OCI-LY7 (cell line): ENCODE results near the gene SPOCK1. TPM values are rescaled to one million over a fixed set of nuclear protein-coding genes. Genes with fewer than 3 reads are reported as not detected.
"Not testable (repeated sequence)": the region's sequence is repeated elsewhere in the genome, so short reads cannot be mapped to it uniquely, and the experiment has no call there.

Experiments
- BruUV-seq: library from RNA; stranded (reverse); fragments of 400-500 nt; replicated peaks from 2 replicates; lab custom pipeline; 2021; lab: Mats Ljungman, UMichigan
- CTCF ChIA-PET: fragments of 300-600 bp; sonication (Branson Sonifier 250); formaldehyde crosslinking; loops from one replicate; lab custom pipeline; 2022; ENCODE audit warnings: antibody characterized with exemption; ENCODE audit not compliant: unreplicated experiment; lab: Charles Lee
- POLR2A ChIA-PET: fragments of 300-600 bp; sonication (Branson Sonifier 250); formaldehyde crosslinking; loops from one replicate; lab custom pipeline; 2022; ENCODE audit warnings: antibody characterized with exemption; lab: Charles Lee
- DNase-seq: peaks from one replicate; pipeline ENCODE4 v3.0.0-alpha.2; 2015; ENCODE audit warnings: low spot score
- H2AFZ ChIP-seq: fragments of 200-600 bp; sonication (generic), shearing (Covaris generic); 2 replicates; pipeline ENCODE4 v1.6.1; 2014; ENCODE audit warnings: mild to moderate bottlenecking, antibody characterized with exemption, low read length, moderate library complexity
- H3K27ac ChIP-seq: fragments of 200-600 bp; sonication (generic); 2 replicates; pipeline ENCODE4 v1.5.1; 2014; ENCODE audit warnings: mixed run types, low read depth, mild to moderate bottlenecking, moderate library complexity, low read length, inconsistent platforms; ENCODE audit not compliant: poor library complexity, severe bottlenecking
- H3K36me3 ChIP-seq: fragments of 200-600 bp; sonication (generic); 2 replicates; pipeline ENCODE4 v1.6.1; 2014; ENCODE audit warnings: mild to moderate bottlenecking, antibody characterized with exemption, low read length, moderate library complexity, mixed read lengths; ENCODE audit not compliant: insufficient read depth
- H3K4me1 ChIP-seq: fragments of 200-600 bp; sonication (generic); 2 replicates; pipeline ENCODE4 v1.5.1; 2014; ENCODE audit warnings: mild to moderate bottlenecking, low read length; ENCODE audit not compliant: insufficient read depth, poor library complexity, severe bottlenecking
- H3K4me2 ChIP-seq: fragments of 200-600 bp; sonication (generic); 2 replicates; pipeline ENCODE4 v1.6.1; 2014; ENCODE audit warnings: mild to moderate bottlenecking, low read length
- H3K4me3 ChIP-seq: fragments of 200-600 bp; sonication (generic); 2 replicates; pipeline ENCODE4 v1.5.1; 2014; ENCODE audit warnings: mild to moderate bottlenecking, low read depth, low read length; ENCODE audit not compliant: poor library complexity, severe bottlenecking
- H3K79me2 ChIP-seq: fragments of 200-600 bp; sonication (generic); 2 replicates; pipeline ENCODE4 v1.6.1; 2016; ENCODE audit warnings: low read depth, mild to moderate bottlenecking, low read length, moderate library complexity, mixed read lengths; ENCODE audit not compliant: insufficient read depth
- H3K9me2 ChIP-seq: fragments of 200-600 bp; sonication (generic); 2 replicates; pipeline ENCODE4 v1.6.1; 2016; ENCODE audit warnings: mild to moderate bottlenecking, low read length, mixed read lengths; ENCODE audit not compliant: insufficient read depth
- H3K9me3 ChIP-seq: fragments of 200-600 bp; sonication (generic); 2 replicates; pipeline ENCODE4 v1.6.1; 2014; ENCODE audit warnings: mild to moderate bottlenecking, mixed run types, low read length, mixed read lengths
- H4K20me1 ChIP-seq: fragments of 200-600 bp; sonication (generic); 2 replicates; pipeline ENCODE4 v1.6.1; 2014; ENCODE audit warnings: mild to moderate bottlenecking, antibody characterized with exemption, low read length, moderate library complexity, mixed read lengths; ENCODE audit not compliant: insufficient read depth
- CTCF ChIP-seq: fragments of 200-600 bp; sonication (generic); conservative IDR thresholded peaks from 2 replicates; pipeline ENCODE4 v1.5.1; 2014; ENCODE audit warnings: mild to moderate bottlenecking, antibody characterized with exemption, low read length, moderate library complexity, mixed read lengths
- EZH2phosphoT487 ChIP-seq: fragments of 200-600 bp; sonication (generic); IDR thresholded peaks from 2 replicates; pipeline ENCODE4 v1.6.1; 2018; ENCODE audit warnings: low read depth, borderline replicate concordance, mild to moderate bottlenecking, mixed run types, antibody characterized with exemption, low read length, moderate library complexity, mixed read lengths
- intact Hi-C: fragments of 100-400 bp; cut with micrococcal nuclease; formaldehyde crosslinking; loops from one replicate; pipeline ENCODE4 v1.10.0; 2022; ENCODE audit not compliant: unreplicated experiment
- total RNA-seq, 2 experiments: library from RNA; depleted of rRNA in 1 of 2; stranded (reverse); fragments of >200 nt in 1 of 2; shearing (Covaris generic) in 1 of 2; gene quantifications; 2 replicates each; pipeline ENCODE4 v1.2.3, GENCODE V29; 2014 to 2022

The SPOCK1 gene
- total RNA-seq, 2 experiments from 2014 or later: 0.29 to 1.5 TPM

GRCh38 chr5:137260820-137261695 is 238.1 kb downstream of the SPOCK1 start:
- Histone ChIP-seq H3K9me2 (no peaks in the 10 kb centered on the region), H3K27ac (no peak overlapping the region), H3K4me3 (no peak overlapping the region), H3K9me3 (no peaks in the 10 kb centered on the region), H4K20me1 (no peaks in the 10 kb centered on the region), H3K4me2 (no peak overlapping the region), H2AFZ (no peak overlapping the region), H3K4me1 (no peaks in the 10 kb centered on the region), H3K79me2 (no peaks in the 10 kb centered on the region), H3K36me3 (no peaks in the 10 kb centered on the region)
- CTCF ChIA-PET: no interaction called here
- no peak for DNase-seq
- no peak for TF ChIP-seq EZH2phosphoT487
- no peak for TF ChIP-seq CTCF
- POLR2A ChIA-PET: interaction anchor here (0.6 kb wide), 1 partner anchor 422 kb away, joined by 3 read pairs; no protein-coding TSS in a partner anchor
- intact Hi-C loops: no loop called here
- no TSS peak for BruUV-seq

- H3K36me3 ChIP-seq, H3K9me2 ChIP-seq, BruUV-seq, DNase-seq, intact Hi-C loops, H3K9me3 ChIP-seq, H3K4me1 ChIP-seq, H3K4me2 ChIP-seq, H4K20me1 ChIP-seq, POLR2A ChIA-PET, H3K4me3 ChIP-seq, H2AFZ ChIP-seq, H3K79me2 ChIP-seq, H3K27ac ChIP-seq, CTCF ChIA-PET: not testable (repeated sequence)
These were observed 240.0 kb downstream of the SPOCK1 start for GRCh38 chr5:137259115-137259514.

GRCh38 chr5:137254119-137255090 is 244.7 kb downstream of the SPOCK1 start:
- Histone ChIP-seq H3K4me2 (no peak overlapping the region), H3K79me2 (no peaks in the 10 kb centered on the region), H4K20me1 (no peaks in the 10 kb centered on the region), H3K4me3 (no peak overlapping the region), H3K9me2 (no peaks in the 10 kb centered on the region), H3K36me3 (no peaks in the 10 kb centered on the region), H3K9me3 (no peaks in the 10 kb centered on the region), H3K27ac (no peak overlapping the region), H3K4me1 (no peaks in the 10 kb centered on the region), H2AFZ (no peak overlapping the region)
- no TSS peak for BruUV-seq
- ChIA-PET POLR2A (no interaction called here), CTCF (no interaction called here)
- TF ChIP-seq CTCF (no peak), EZH2phosphoT487 (no peak)
- no peak for DNase-seq
- intact Hi-C loops: no loop called here
